Astrocyte (in vitro differentiated cells and primary cell): Measurements from ENCODE around the gene ENO3. TPM values are rescaled to one million over a fixed set of nuclear protein-coding genes. Genes with fewer than 3 reads are reported as not detected.

Source experiments
- DNase-seq: peaks from one replicate; pipeline ENCODE4 v3.0.0-alpha.2; 2010; ENCODE audit warnings: low read depth
- FAIRE-seq: peaks from 2 replicates; lab custom pipeline; 2011; peaks lifted over from hg19 to GRCh38; lab: Jason Lieb, UNC
- H2AFZ ChIP-seq: 2 replicates; pipeline ENCODE4 v1.6.0; 2012; ENCODE audit warnings: low read depth, low read length, inconsistent platforms
- H3K27ac ChIP-seq: 2 replicates; pipeline ENCODE4 v1.5.1; 2011; ENCODE audit warnings: low read depth, low read length, inconsistent platforms
- H3K27me3 ChIP-seq: 2 replicates; pipeline ENCODE4 v1.6.0; 2011; ENCODE audit warnings: low read length, inconsistent platforms; ENCODE audit not compliant: insufficient read depth
- H3K36me3 ChIP-seq: 2 replicates; pipeline ENCODE4 v1.5.1; 2011; ENCODE audit warnings: low read length, inconsistent platforms; ENCODE audit not compliant: insufficient read depth
- H3K4me1 ChIP-seq: 2 replicates; pipeline ENCODE4 v1.5.1; 2011; ENCODE audit warnings: low read length, inconsistent platforms; ENCODE audit not compliant: insufficient read depth
- H3K4me2 ChIP-seq: 2 replicates; pipeline ENCODE4 v1.6.0; 2012; ENCODE audit warnings: low read length, inconsistent platforms
- H3K4me3 ChIP-seq: 2 replicates; pipeline ENCODE4 v1.5.1; 2011; ENCODE audit warnings: low read depth, mild to moderate bottlenecking, low read length, inconsistent platforms; ENCODE audit not compliant: insufficient read depth
- H3K79me2 ChIP-seq: 2 replicates; pipeline ENCODE4 v1.6.0; 2012; ENCODE audit warnings: mild to moderate bottlenecking, low read length, inconsistent platforms; ENCODE audit not compliant: insufficient read depth
- H3K9ac ChIP-seq: 2 replicates; pipeline ENCODE4 v1.6.0; 2012; ENCODE audit warnings: mild to moderate bottlenecking, low read length, inconsistent platforms
- H3K9me3 ChIP-seq: 2 replicates; pipeline ENCODE4 v1.5.1; 2012; ENCODE audit warnings: low read depth, mild to moderate bottlenecking, low read length, inconsistent platforms; ENCODE audit not compliant: insufficient read depth
- H4K20me1 ChIP-seq: 2 replicates; pipeline ENCODE4 v1.6.0; 2012; ENCODE audit warnings: low read length, inconsistent platforms; ENCODE audit not compliant: insufficient read depth
- H3K27ac Mint-ChIP-seq: one replicate; pipeline ENCODE4 v1.8.0; 2021; ENCODE audit warnings: mild to moderate bottlenecking, mixed read lengths; ENCODE audit not compliant: unreplicated experiment
- H3K27me3 Mint-ChIP-seq: one replicate; pipeline ENCODE4 v1.8.0; 2021; ENCODE audit warnings: low read depth, mixed read lengths; ENCODE audit not compliant: unreplicated experiment
- H3K36me3 Mint-ChIP-seq: one replicate; pipeline ENCODE4 v1.8.0; 2021; ENCODE audit warnings: low read depth, mixed read lengths; ENCODE audit not compliant: unreplicated experiment
- H3K4me1 Mint-ChIP-seq: one replicate; pipeline ENCODE4 v1.8.0; 2021; ENCODE audit warnings: low read depth, mixed read lengths; ENCODE audit not compliant: unreplicated experiment
- H3K4me3 Mint-ChIP-seq: one replicate; pipeline ENCODE4 v1.8.0; 2021; ENCODE audit warnings: mild to moderate bottlenecking, moderate library complexity, mixed read lengths; ENCODE audit not compliant: unreplicated experiment
- H3K9me3 Mint-ChIP-seq: one replicate; pipeline ENCODE4 v1.8.0; 2021; ENCODE audit warnings: mild to moderate bottlenecking, mixed read lengths; ENCODE audit not compliant: unreplicated experiment
- CTCF ChIP-seq: IDR thresholded peaks from 2 replicates; pipeline ENCODE4 v1.5.1; 2011; ENCODE audit warnings: low read depth, mild to moderate bottlenecking, inconsistent platforms, low read length, moderate library complexity; ENCODE audit not compliant: insufficient read depth
- EZH2 ChIP-seq: IDR thresholded peaks from 2 replicates; pipeline ENCODE4 v1.6.1; 2012; ENCODE audit warnings: mild to moderate bottlenecking, low read length, inconsistent platforms; ENCODE audit not compliant: insufficient read depth
- total RNA-seq: library from RNA; stranded (reverse); gene quantifications from 2 replicates; pipeline ENCODE4 v1.2.1, GENCODE V29; 2021

Gene ENO3
- total RNA-seq, 1 donor from 2014 or later, result 20.4 TPM

- H3K27ac Mint-ChIP-seq, result no peak within 1 kb of the TSS
These were observed 46.5 kb downstream of the ENO3 start, which contains the start of the genes INCA1 and KIF1C for GRCh38 chr17:4997302-4998026. INCA1 (minus strand) TSS chr17:4997522; CDS start chr17:4994437, 3,085 bp downstream. KIF1C (plus strand) TSS chr17:4997950; CDS start chr17:5000247, 2,297 bp downstream.

GRCh38 chr17:4998027-4998731 lies 47.3 kb downstream of the ENO3 start:
- Mint-ChIP-seq H3K27ac (no peak overlapping the region), H3K27me3 (peaks cover 2% of the 10 kb centered on the region), H3K4me3 (peak overlapping the region; percentile 91), H3K4me1 (peaks cover 6% of the 10 kb centered on the region), H3K9me3 (peaks cover 2% of the 10 kb centered on the region), H3K36me3 (peaks cover 13% of the 10 kb centered on the region)
- peaks cover 12% of the 10 kb centered on the region for H3K36me3 ChIP-seq
- peak overlapping the region; percentile 99 for H3K4me2 ChIP-seq
- peak overlapping the region; percentile 77 for H3K27ac ChIP-seq
- peak overlapping the region; percentile 69 for H3K4me3 ChIP-seq
- H3K9ac ChIP-seq, result peak overlapping the region; percentile 85
- TF ChIP-seq EZH2 (no peak), CTCF (no peak)
- peaks cover 43% of the 10 kb centered on the region for H4K20me1 ChIP-seq
- H2AFZ ChIP-seq, result peak overlapping the region; percentile 47
- no peak for FAIRE-seq
- H3K27me3 ChIP-seq, result no peaks in the 10 kb centered on the region
- no peaks in the 10 kb centered on the region for H3K9me3 ChIP-seq
- peak; percentile 13 for DNase-seq
- peaks cover 35% of the 10 kb centered on the region for H3K79me2 ChIP-seq
- peaks cover 24% of the 10 kb centered on the region for H3K4me1 ChIP-seq

More at GRCh38 chr17:4997302-4998026, 46.5 kb downstream of the ENO3 start, which contains the start of the genes INCA1 and KIF1C:
- peaks cover 24% of the 10 kb centered on the region for H3K4me1 ChIP-seq
- TF ChIP-seq EZH2, result no peak
- TF ChIP-seq CTCF, result no peak
- H3K36me3 ChIP-seq, result peaks cover 11% of the 10 kb centered on the region
- no peaks in the 10 kb centered on the region for H3K27me3 ChIP-seq
- peaks cover 42% of the 10 kb centered on the region for H4K20me1 ChIP-seq
- FAIRE-seq, result no peak
- Mint-ChIP-seq H3K27me3 (peaks cover 2% of the 10 kb centered on the region), H3K36me3 (peaks cover 13% of the 10 kb centered on the region), H3K4me3 (peak within 1 kb of the TSS; percentile 91), H3K9me3 (peaks cover 2% of the 10 kb centered on the region), H3K4me1 (peaks cover 6% of the 10 kb centered on the region)
- H3K9me3 ChIP-seq, result no peaks in the 10 kb centered on the region
- peak within 1 kb of the TSS; percentile 77 for H3K27ac ChIP-seq
- peak within 1 kb of the TSS; percentile 99 for H3K4me2 ChIP-seq
- H3K4me3 ChIP-seq, result peak within 1 kb of the TSS; percentile 69
- H3K9ac ChIP-seq, result peak within 1 kb of the TSS; percentile 85
- H3K79me2 ChIP-seq, result peaks cover 35% of the 10 kb centered on the region
- DNase-seq, result peak; percentile 68
- peak within 1 kb of the TSS; percentile 82 for H2AFZ ChIP-seq
